ENCODE data around the gene RABGAP1L.
"Not testable (repeated sequence)": the region's sequence is repeated elsewhere in the genome, so short reads cannot be mapped to it uniquely, and the experiment has no call there.

The RABGAP1L gene

GRCh38 chr1:174892016-174892415 lies 732.7 kb downstream of the RABGAP1L start:
- Histone ChIP-seq H3K27ac (ENCODE audit: low read length) (no peak overlapping the region), H3K9me3 (ENCODE audit: insufficient read depth, low read length) (no peaks in the 10 kb centered on the region), H3K4me1 (ENCODE audit: low read length) (no peaks in the 10 kb centered on the region), H3K27me3 (ENCODE audit: low read depth, low read length) (no peaks in the 10 kb centered on the region), H3K4me2 (ENCODE audit: low read length) (no peak overlapping the region), H3K4me3 (ENCODE audit: low read length) (no peak overlapping the region), H3K79me2 (ENCODE audit: low read length) (no peaks in the 10 kb centered on the region), H2AFZ (ENCODE audit: low read depth, low read length) (no peak overlapping the region), H3K36me3 (replicated peaks; ENCODE audit: low read depth, low read length) (no peaks in the 10 kb centered on the region), H4K20me1 (ENCODE audit: insufficient read depth, low read length) (no peaks in the 10 kb centered on the region), H3K9ac (ENCODE audit: low read length) (no peak overlapping the region)
- TF ChIP-seq EZH2phosphoT487 (IDR thresholded peaks at IDR 0.05; ENCODE audit: low read depth): no peak
- no peak for TF ChIP-seq CTCF (IDR thresholded peaks at IDR 0.05; ENCODE audit: low read depth, low read length)

- no peaks in the 10 kb centered on the region for H3K79me2 ChIP-seq (ENCODE audit: low read length)
- no peak overlapping the region for H3K27ac ChIP-seq (ENCODE audit: low read length)
These were observed 734.9 kb downstream of the RABGAP1L start for GRCh38 chr1:174894117-174894762.

GRCh38 chr1:174895610-174896009 lies 736.3 kb downstream of the RABGAP1L start:
- H2AFZ ChIP-seq (ENCODE audit: low read depth, low read length); H3K9ac ChIP-seq (ENCODE audit: low read length); H3K4me2 ChIP-seq (ENCODE audit: low read length); H3K9me3 ChIP-seq (ENCODE audit: insufficient read depth, low read length); H3K4me3 ChIP-seq (ENCODE audit: low read length); H3K79me2 ChIP-seq (ENCODE audit: low read length); H3K27ac ChIP-seq (ENCODE audit: low read length); H4K20me1 ChIP-seq (ENCODE audit: insufficient read depth, low read length); H3K4me1 ChIP-seq (ENCODE audit: low read length); H3K27me3 ChIP-seq (ENCODE audit: low read depth, low read length); H3K36me3 ChIP-seq (replicated peaks; ENCODE audit: low read depth, low read length): not testable (repeated sequence)

More at GRCh38 chr1:174894117-174894762, 734.9 kb downstream of the RABGAP1L start:
- H3K9me3 ChIP-seq (ENCODE audit: insufficient read depth, low read length): no peaks in the 10 kb centered on the region
- H3K9ac ChIP-seq (ENCODE audit: low read length): no peak overlapping the region
- no peak for TF ChIP-seq EZH2phosphoT487 (IDR thresholded peaks at IDR 0.05; ENCODE audit: low read depth)
- no peak for TF ChIP-seq CTCF (IDR thresholded peaks at IDR 0.05; ENCODE audit: low read depth, low read length)
- no peaks in the 10 kb centered on the region for H3K27me3 ChIP-seq (ENCODE audit: low read depth, low read length)
- H2AFZ ChIP-seq (ENCODE audit: low read depth, low read length): no peak overlapping the region
- H3K36me3 ChIP-seq (replicated peaks; ENCODE audit: low read depth, low read length): no peaks in the 10 kb centered on the region
- no peak overlapping the region for H3K4me3 ChIP-seq (ENCODE audit: low read length)
- H3K4me1 ChIP-seq (ENCODE audit: low read length): no peaks in the 10 kb centered on the region
- H3K4me2 ChIP-seq (ENCODE audit: low read length): no peak overlapping the region
- H4K20me1 ChIP-seq (ENCODE audit: insufficient read depth, low read length): no peaks in the 10 kb centered on the region

- H3K4me1 ChIP-seq (ENCODE audit: low read length): no peaks in the 10 kb centered on the region
- H3K79me2 ChIP-seq (ENCODE audit: low read length): no peaks in the 10 kb centered on the region
- H4K20me1 ChIP-seq (ENCODE audit: insufficient read depth, low read length): no peaks in the 10 kb centered on the region
- H3K27ac ChIP-seq (ENCODE audit: low read length): no peak overlapping the region
- no peak overlapping the region for H3K4me3 ChIP-seq (ENCODE audit: low read length)
- 0 out of 2 replicates have a peak, but pooled peaks cover 10% of the 10 kb centered on the region for H3K9me3 ChIP-seq (ENCODE audit: insufficient read depth, low read length)
- no peak for TF ChIP-seq EZH2phosphoT487 (IDR thresholded peaks at IDR 0.05; ENCODE audit: low read depth)
- no peak for TF ChIP-seq CTCF (IDR thresholded peaks at IDR 0.05; ENCODE audit: low read depth, low read length)
- peaks cover 3% of the 10 kb centered on the region for H3K36me3 ChIP-seq (replicated peaks; ENCODE audit: low read depth, low read length)
- H3K9ac ChIP-seq (ENCODE audit: low read length): no peak overlapping the region
- H3K4me2 ChIP-seq (ENCODE audit: low read length): no peak overlapping the region
- no peaks in the 10 kb centered on the region for H3K27me3 ChIP-seq (ENCODE audit: low read depth, low read length)
- H2AFZ ChIP-seq (ENCODE audit: low read depth, low read length): no peak overlapping the region
These were observed 738.9 kb downstream of the RABGAP1L start for GRCh38 chr1:174898102-174898797.
